SK-N-SH treated with all-trans-retinoic acid at 6 μM for 48 hours (cell line): Measurements from ENCODE around the gene RAB6A.

ENCODE experiments used
- BACH2 ChIP-seq: fragments of 250-450 bp; sonication (Bioruptor Pico); IDR thresholded peaks from 2 replicates; pipeline ENCODE4 v1.9.0; 2021; ENCODE audit warnings: mild to moderate bottlenecking, borderline replicate concordance
- CSDC2 ChIP-seq: fragments of 250-450 bp; sonication (Bioruptor Pico); IDR thresholded peaks from 2 replicates; pipeline ENCODE4 v1.5.0; 2020; ENCODE audit warnings: mild to moderate bottlenecking, moderate library complexity
- GLIS3 ChIP-seq: fragments of 250-450 bp; sonication (Bioruptor Pico); IDR thresholded peaks from 2 replicates; pipeline ENCODE4 v1.5.0; 2020; ENCODE audit warnings: mild to moderate bottlenecking, moderate library complexity
- ISL1 ChIP-seq: fragments of 250-450 bp; sonication (Bioruptor Pico); IDR thresholded peaks from 2 replicates; pipeline ENCODE4 v2.1.2; 2022; ENCODE audit warnings: mild to moderate bottlenecking, moderate library complexity
- OSR1 ChIP-seq: fragments of 250-450 bp; sonication (Bioruptor Pico); IDR thresholded peaks from 2 replicates; pipeline ENCODE4 v1.8.0; 2022; ENCODE audit warnings: moderate library complexity, mild to moderate bottlenecking, inconsistent platforms
- PATZ1 ChIP-seq: fragments of 250-450 bp; sonication (Bioruptor Pico); IDR thresholded peaks from 2 replicates; pipeline ENCODE4 v1.8.0; 2020; ENCODE audit warnings: mild to moderate bottlenecking, moderate library complexity, borderline replicate concordance
- ZNF70 ChIP-seq: fragments of 450-650 bp; formaldehyde crosslinking; IDR thresholded peaks from 2 replicates; pipeline ENCODE4 v1.5.0; 2020; ENCODE audit warnings: mild to moderate bottlenecking, moderate library complexity

- TF ChIP-seq ZNF70 (CRISPR knock-in tag) (no peak), BACH2 (CRISPR knock-in tag) (no peak), CSDC2 (CRISPR knock-in tag) (no peak), PATZ1 (CRISPR knock-in tag) (no peak), ISL1 (CRISPR knock-in tag) (no peak), GLIS3 (CRISPR knock-in tag) (no peak), OSR1 (CRISPR knock-in tag) (no peak)
These were observed 127.9 kb downstream of the RAB6A start for GRCh38 chr11:73632996-73633395.
